Spleen (tissue), 7 donors: Measurements from ENCODE around the gene DEAF1.

Experiments used
- POLR2A ChIP-seq, 3 donors: fragments of 450-650 bp; IDR thresholded peaks; one replicate each; pipeline ENCODE4 v1.5.1; 2017; ENCODE audit warnings: antibody characterized with exemption in 3 of 3, mild to moderate bottlenecking in 1 of 3
- POLR2AphosphoS5 ChIP-seq, 3 donors: sonication (generic); formaldehyde crosslinking; IDR thresholded peaks; one replicate each; pipeline ENCODE4 v1.5.1; 2017; ENCODE audit warnings: antibody characterized with exemption in 3 of 3
- TF ChIP-seq, protein P1 (sequence below), 11 experiments: fragments of 200-600 bp in 7 of 11; fragments of 450-650 bp in 4 of 11; sonication (generic) in 4 of 11; IDR thresholded peaks in 8 of 11; conservative IDR thresholded peaks in 3 of 11; 1 replicate in 7 of 11; 2 replicates in 4 of 11; pipeline versions ENCODE4 v1.4.0 to v1.8.0; 2016 to 2021; ENCODE audit warnings: antibody characterized with exemption in 11 of 11, inconsistent platforms in 4 of 11, mild to moderate bottlenecking in 1 of 11
- donor health status: DM: no; HTN: no; CAD: no; lungs with moderate emphysema.
- donor health status: DM: no; HTN: no; CAD: no.
- donor health status: DM: no; HTN: no; CAD: no.

DNA sequence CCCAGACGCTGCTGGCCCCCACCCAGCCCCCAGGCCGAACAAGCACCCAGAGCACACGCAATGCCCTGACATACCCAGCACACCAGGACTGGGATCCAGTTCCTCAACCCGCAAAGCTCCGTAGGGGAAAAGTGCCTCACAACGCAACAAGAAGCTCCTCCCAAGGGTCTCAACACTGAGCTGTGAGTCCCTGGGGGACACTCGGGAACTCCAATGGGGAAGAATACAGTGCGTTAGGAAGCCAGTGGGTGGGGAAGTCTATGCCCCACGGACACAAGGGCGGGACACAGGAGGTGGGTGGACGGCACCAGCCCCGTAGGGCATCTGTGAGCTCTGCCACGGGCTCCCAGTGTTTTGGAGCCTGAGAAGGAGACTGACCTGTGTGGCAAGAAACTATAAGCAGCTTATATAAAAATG, 1.6 kb downstream of the DEAF1 start:
- TF ChIP-seq, protein P1, sequence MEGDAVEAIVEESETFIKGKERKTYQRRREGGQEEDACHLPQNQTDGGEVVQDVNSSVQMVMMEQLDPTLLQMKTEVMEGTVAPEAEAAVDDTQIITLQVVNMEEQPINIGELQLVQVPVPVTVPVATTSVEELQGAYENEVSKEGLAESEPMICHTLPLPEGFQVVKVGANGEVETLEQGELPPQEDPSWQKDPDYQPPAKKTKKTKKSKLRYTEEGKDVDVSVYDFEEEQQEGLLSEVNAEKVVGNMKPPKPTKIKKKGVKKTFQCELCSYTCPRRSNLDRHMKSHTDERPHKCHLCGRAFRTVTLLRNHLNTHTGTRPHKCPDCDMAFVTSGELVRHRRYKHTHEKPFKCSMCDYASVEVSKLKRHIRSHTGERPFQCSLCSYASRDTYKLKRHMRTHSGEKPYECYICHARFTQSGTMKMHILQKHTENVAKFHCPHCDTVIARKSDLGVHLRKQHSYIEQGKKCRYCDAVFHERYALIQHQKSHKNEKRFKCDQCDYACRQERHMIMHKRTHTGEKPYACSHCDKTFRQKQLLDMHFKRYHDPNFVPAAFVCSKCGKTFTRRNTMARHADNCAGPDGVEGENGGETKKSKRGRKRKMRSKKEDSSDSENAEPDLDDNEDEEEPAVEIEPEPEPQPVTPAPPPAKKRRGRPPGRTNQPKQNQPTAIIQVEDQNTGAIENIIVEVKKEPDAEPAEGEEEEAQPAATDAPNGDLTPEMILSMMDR (IDR thresholded peaks at IDR 0.05 in 8 of 11, conservative IDR thresholded peaks at IDR 0.05 in 3 of 11) = no peak
- TF ChIP-seq POLR2A (IDR thresholded peaks at IDR 0.05) (no peak), POLR2AphosphoS5 (IDR thresholded peaks at IDR 0.05) (peak in 1 of 3 donors; percentile 8)
